Activated CD4-positive, alpha-beta T cell treated with anti-CD3 and anti-CD28 coated beads, Interleukin-2, Interleukin-4, amounts not matched to agents 100 ng/mL and 50 ng/mL, durations not matched to agents 16 hours and 8 hours (primary cell): ENCODE measurements around the gene GPC5.

ENCODE experiments used
- DNase-seq: peaks from one replicate; pipeline ENCODE4 v3.0.0-alpha.2; 2020; ENCODE audit warnings: low spot score

GPC5 gene

DNA sequence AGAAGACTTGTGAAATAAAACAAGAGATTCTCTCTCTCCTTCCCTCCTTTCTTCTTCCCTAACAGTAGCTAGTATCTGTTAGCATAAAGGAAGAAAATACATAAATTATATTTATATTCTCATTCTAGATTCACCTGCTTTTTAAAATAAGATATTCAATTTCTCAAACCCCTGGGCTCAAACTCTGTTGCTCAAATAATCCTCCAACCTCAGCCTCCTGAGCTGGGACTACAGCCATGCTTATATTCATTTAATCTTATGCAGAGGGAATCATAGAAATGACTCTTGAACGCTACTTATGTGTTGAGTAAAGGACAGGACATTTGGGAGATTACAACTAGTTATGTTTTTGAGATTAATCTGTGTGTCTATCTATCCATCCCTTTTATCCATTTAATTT, 56.2 kb downstream of the GPC5 start:
- no peak for DNase-seq

DNA sequence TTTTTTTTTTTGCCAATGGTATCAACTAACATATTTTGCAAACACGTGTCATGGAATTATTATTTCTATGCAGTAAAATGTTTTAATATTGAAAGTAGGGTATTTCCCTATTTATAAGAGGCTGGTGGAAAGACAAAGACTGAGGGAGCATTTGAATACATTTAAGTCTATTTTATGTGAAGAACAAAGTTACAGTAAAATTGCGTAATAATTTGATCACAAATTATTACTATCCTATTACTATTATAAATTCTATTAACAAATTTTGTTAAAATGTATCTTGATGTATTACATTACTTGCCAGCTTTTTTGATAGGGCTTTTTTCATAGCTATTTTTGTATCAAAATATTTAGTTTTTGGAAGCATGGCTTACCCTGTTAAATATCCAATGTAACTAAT, 58.4 kb downstream of the GPC5 start:
- no peak for DNase-seq

DNA sequence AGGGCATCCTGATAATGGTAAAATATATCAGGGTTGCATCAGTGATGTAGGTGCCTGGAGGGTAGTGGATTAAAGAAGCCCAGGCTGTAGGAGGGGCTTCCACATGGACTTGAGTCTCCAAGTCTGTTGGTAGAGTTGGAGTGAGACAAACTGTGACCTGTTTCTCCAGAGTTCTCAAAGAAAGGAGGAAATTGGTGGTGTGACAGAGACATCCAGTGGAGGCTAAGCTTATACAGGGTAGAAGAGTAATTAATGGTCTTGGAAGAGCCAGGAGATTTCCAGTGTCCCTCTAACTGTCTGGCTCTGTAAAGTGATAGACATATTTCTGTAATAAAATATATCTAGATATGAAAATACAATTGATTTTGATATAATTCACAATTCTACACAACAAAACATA, 61.1 kb downstream of the GPC5 start:
- DNase-seq: no peak

DNA sequence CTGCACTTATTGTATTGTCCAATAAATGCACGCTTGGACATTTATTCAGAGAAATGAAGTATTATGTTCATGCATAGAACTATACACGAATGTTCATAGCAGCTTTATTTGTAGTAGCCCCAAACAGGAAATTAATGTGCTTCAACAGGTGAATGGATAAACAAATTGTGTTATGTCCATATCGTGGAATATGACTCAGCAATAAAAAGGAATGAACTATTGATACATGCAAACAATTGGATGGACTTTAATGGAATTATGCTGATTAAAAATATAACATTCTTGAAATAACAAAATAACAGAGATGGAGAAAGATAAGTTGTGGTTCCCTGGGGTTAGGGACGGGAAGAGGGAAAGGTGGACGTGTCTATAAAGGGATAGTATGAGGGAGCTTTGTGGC, 65.9 kb downstream of the GPC5 start:
- no peak for DNase-seq

DNA sequence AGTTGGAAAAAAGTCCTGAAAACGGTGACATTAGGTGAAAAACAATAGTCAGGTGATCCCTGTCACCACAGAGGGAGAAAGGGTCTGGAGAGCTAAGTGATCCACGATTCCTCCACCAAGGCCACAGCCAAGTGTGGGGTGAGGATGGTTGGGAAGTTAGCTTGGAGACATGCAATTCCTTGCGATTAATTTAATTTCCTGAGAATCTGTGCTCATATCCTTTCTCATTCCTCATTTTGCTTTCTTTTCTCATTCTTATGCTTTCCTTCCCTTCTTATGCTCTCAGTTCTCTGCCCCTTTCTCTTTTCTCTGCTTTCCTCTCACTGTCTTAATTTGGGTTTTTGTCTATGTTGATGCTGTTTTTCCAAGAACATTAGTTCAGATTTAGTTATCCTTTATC, 68.8 kb downstream of the GPC5 start:
- no peak for DNase-seq

DNA sequence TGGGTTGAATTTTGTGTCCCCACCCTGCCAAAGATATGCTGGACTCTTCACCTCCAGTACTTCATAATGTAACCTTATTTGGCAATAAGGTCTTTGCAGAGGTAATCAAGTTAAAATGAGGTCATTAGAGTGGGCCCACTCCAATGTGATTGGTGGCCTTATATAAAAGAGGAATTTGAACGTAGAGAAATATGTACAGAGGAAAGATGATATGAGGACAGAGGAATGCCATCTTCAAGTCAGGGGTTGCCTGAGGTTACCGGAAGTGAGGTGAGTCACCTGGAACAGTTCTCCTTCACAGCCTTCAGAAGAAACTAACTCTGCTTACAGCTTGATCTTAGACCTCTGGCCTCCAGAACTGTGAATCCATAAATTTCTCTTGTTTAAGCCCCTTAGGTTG, 69.9 kb downstream of the GPC5 start:
- DNase-seq: no peak

DNA sequence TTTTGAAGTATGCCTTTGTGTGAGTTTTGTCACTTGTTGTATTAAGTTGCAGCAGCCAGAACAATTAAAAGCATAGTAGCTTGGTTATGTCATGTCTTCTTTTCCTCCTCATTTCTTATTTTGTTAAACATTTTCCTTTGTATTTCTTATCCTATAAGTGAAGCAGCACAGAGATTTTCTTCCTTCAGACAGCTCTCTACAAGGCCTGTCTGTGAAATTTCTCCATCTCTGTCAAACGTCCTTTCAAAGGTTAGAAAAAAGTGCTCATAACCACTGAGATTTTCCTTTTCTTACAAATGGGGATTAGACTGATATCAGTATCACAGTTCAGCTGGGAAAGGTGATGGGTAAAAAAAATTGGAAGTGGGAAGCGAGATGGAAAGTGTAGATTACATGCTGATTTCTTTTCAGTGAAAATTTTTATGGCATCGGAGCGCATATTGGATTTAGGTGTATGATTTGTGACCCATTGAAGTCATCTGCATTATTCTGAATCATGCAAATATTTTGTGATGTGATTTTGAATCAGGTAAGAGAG, 71.7 kb downstream of the GPC5 start:
- DNase-seq: no peak

DNA sequence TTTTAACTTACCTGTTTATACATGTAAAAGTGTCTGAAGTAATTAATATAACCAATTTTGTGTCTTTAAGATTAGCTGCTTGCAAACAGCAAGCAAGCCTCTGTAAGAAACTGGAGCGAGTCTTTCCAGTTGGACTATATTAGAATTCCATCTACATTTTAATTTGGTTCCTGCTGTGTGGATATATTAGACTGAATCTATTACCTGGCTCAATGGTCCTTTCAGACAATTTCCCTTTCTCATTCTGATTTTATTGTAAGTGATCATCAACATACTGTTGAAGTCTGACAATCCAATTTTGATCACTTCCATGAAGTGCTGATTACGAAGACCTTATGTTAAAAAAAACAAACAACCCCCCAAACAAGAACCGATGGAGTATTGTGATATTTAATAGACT, 72.3 kb downstream of the GPC5 start:
- no peak for DNase-seq

DNA sequence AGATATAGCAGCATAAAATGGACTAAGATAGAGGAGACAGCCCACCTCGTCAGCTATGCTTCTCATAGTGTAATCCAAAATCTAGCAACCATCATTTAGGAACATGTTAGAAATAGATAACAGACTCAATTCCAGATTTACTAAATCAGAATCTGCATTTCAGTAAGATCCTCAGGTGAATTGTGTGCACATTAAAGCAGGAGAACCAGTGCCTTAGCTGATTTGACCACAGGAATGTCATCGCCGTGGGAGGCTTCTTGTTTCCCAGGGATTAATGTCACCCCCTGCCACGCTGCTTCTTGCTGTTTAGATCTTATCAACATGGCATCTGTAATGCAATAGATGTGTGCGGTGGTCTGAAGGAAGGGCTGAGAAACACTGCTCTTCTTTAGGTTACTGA, 84.0 kb downstream of the GPC5 start:
- no peak for DNase-seq

DNA sequence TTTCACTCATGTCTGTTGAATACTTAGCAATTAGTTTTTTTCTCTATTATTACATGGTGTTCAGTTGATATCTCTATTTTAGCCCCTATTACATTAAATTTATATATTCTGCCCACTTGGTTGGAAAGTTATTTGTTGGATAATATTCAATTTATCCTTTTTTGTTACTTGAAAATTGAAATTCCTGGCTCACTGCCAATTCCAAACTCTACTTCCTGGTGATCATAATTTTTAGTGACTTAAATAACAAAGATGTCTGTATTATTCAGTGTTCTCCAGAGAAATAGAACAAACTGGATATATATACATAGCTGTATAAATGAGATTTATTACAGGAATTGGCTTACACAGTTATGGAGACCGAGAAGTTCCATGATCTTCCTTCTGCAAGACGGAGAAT, 93.6 kb downstream of the GPC5 start:
- no peak for DNase-seq

DNA sequence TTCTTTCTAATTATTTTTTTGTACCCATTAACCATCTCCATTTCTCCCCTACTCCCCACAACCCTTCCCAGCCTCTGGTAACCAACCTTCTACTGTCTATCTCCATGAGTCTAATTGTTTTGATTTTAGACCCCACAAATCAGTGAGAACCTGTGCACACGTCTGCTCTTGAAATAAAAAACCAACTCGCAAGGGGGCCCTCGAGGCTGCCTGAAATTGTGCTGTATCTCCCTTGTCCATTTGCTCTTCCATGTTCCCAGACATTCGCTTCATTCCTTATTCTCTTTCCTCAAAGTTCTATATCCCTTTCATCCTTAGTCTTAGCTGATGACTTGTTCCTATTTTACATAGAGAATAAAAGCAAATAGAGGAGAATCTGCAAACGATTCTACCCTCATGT, 95.0 kb downstream of the GPC5 start:
- no peak for DNase-seq

DNA sequence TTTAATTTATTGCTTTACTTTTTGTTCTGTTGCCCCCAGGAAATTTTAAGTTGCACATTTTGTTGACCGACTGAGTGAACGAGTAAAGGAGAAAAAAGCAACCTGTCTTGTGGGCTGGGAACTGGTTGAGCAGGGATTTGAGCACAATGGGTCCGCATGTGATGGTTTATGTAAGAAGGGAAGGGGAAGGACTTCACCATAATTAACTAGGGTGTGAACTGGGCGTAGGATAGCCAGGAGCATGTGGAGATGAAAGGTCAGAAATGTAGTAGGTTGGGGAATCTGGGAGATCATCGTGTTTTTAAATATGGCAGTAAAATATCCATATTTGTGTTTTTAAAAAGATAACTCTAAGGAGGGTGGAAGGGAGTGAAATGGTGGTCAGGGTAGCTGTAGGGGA, 99.9 kb downstream of the GPC5 start:
- no peak for DNase-seq

DNA sequence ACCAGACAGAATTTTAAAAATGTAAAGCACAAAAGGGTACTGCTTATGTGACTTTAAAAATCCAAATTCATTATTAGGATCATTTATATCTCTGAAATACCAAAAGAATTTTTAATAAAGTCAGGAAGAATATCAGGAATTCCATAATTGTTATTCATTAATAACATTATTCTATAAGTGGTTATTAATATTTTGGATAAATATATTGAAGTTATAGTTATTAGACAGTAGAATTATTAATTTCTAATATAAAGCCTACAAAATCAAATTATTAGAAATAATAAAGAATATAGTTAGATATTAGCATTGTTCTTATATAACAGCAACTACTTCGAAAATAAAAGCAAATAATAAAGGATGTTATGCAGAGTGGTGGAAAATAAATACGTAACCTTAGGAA, 105.8 kb downstream of the GPC5 start:
- no peak for DNase-seq

DNA sequence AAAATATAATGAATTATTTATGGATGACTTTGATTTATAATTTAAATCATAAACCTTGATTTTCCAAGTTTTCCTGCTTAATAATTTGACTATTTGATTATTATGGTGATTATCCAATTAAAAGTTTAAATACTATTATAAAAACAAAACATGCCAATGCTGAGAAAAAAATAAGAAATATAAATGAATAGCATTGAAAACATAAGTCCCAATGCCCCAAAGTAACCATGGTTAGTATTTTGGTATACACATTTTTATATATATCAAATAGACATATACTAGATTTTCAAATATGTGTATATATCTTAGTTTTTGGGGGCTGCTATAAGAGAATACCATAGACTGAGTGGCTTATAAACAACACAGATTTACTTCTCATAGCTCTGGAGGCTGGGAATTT, 108.3 kb downstream of the GPC5 start:
- no peak for DNase-seq

DNA sequence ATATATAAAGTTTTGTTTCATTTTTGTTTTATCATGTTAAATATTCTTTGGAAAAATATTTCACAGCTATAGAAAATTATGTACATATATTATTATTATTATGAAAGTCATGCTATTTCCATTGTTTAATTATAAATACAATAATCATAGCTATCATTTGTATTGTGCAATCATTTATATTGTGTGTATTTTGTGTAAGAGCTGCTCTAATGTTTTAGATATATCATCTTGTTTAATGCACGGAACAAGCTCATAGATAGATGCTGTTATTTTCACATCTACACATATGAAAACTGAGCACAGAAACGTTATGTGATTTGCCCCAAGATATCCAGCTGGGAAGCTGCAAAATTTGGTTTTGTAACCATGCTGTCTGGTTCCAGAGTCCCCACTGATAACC, 111.6 kb downstream of the GPC5 start:
- no peak for DNase-seq

DNA sequence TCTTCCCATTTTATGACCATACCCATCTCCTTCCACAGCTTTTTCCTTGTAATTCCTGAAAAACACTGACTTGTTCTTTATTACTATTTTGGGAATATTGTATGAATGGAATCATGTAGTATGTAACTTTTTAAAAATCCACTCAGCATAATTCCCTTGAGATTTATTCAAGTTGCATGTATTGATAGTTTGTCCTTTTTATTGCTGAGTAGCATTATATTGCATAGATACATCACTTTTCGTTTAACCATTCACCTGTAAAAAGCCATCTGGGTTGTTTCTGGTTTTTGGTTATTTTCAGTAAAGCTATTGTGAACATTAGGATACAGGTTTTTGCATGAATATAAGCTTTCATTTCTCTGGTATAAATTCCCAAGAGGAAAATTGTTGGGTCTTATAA, 115.4 kb downstream of the GPC5 start:
- DNase-seq: no peak

DNA sequence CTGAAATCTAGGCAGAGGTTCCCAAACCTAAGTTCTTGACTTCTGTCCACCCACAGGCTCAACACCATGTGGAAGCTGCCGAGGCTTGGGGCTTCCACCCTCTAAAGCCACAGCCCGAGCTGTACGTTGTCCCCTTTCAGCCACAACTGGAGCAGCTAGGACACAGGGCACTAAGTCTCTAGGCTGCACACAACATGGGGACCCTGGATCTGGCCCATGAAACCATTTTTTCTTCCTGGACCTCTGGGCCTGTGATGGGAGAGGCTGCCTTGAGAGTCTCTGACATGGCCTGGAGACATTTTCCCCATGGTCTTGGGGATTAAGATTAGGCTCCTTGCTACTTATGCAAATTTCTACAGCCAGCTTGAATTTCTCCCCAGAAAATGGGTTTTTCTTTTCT, 118.4 kb downstream of the GPC5 start:
- DNase-seq: no peak

DNA sequence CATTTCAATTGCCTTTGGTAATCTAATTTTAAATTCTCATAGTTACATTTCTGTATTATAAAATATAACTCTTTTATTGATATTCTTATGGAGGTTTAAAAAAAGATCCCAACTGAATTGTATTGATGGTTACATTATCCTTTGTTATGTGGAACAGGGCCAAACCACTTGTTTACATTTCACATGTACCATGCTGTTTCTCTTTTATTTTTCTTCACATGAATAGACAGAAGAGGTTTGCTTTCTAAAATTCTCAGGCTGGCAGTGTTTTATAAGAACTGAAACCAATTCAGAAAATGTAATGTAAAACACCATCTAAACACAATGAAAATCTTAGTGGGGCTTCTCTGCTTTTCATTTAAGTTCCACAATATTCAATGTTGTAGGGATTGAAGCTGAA, 122.5 kb downstream of the GPC5 start:
- DNase-seq: no peak

DNA sequence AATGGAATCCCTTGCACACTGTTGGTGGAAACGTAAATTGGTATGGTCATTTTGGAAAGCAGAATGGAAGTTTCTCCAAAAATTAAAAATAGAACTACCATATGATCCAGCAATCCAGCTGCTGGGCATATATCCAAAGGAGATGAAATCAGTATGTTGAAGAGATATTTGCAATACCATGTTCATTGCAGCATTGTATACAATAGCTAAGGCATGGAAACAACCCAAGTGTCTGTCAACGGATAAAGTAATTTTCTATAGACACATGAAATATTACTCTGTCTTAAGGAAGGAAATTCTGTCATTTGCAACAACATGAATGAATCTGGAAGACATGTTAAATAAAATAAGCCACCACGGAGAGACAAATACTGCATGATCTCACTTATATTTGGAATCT, 124.7 kb downstream of the GPC5 start:
- DNase-seq: no peak

DNA sequence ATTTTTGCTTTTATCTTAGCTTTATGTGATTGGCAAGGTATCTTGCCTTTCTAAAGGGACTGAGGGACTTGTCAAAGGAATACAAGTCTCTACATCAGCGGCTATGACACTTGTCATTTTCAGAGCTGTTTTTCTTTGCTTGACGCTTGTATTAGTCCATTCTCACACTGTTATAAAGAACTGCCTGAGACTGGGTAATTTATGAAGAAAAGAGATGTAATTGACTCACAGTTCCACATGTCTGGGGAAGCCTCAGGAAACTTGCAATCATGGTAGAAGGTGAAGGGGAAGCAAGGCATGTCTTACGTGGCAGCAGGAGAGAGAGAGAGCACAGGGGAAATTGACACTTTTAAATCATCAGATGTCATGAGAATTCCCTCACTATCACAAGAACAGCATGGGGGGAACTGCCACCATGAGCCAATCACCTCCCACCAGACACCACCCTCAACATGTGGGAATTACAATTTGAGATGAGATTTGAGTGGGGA, 128.2 kb downstream of the GPC5 start:
- DNase-seq: no peak

DNA sequence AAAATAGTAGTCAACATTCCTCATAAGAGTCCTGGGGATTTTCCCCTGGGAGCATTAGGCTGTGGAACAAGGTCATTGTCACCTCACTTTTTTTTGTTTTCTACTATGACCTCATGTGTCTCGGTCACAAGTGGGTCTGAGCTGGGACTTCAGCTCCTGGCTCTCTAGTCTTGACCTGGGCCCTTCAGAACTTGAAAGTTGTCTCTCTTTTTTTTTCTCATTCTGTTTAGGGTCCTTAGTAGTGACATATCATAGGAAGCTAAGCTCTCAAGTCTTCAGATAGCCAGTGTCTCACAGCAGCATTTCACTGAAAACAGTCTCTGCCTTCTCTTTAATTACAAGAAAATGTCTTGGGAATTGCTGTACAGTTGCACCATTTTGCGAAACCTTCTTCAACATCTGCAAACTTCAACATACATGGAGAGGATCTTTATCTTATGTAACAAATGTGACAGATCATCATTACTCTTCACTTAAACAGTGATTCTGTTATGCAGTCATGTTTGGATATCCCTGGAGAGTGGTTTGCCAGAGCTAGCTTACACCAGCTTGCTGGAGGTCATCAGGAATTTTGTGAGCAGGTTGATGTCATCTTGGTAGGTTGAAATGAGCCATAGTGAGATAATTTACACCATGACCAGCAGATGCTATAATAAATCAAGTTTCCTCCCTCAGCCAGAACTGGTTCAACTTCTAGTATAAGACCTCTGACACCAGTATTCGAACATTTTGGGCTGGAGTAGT, 131.5 kb downstream of the GPC5 start:
- no peak for DNase-seq

DNA sequence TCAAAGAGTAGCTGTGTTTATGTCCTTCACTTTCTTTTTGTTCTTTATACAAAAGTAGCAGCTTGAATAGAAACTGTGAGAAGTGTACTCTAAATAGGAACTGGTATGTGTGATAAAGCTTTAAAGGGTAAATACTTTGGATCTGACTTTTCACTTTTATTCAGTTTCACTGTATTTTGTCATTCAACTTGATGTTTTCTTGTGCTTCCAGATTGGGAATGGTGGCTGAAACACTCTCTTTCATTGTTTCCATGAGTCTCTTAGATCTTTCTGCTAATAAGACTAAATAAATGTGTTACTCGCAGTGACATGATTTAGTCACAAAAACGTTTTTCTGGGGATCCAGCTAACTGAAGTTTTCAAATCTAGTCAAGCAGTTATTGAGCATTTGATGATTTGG, 133.2 kb downstream of the GPC5 start:
- DNase-seq: no peak

DNA sequence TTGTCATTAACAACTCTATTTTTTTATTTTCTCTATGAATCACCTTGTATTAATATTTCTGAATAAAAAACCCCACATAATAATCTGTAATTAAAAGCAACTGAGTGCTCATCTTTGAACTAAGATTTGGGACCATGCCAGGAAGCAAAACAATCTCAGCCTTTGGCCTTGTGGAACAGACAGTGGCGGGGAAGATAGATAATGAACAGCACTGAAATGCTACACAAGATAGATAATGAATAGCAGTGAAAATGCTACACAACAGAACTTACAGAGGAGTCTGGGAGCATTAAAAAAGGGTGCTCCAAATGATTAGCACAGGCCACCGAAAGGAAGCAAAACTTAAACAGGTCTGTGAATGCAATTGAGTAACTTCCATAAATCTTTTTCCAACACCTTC, 134.9 kb downstream of the GPC5 start:
- no peak for DNase-seq

DNA sequence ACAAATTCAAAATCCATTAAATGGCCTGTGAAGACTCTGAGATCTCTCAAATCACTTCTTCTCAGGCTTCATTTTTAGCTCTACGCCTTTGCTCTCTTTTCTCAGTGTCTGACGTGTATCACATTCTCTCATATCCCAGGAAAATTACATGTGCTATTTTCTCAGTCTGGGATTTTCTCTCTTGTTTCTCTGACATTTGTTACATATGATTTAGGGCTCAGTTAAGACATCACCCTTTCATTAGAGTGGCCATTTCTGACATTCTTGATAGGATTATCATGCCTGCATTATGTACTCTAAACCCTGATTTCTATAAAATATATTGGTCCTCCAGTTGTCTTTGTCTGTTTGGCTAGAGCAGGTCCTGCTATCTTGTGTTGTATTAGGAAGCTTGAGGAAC, 136.6 kb downstream of the GPC5 start:
- no peak for DNase-seq
